NCI-H460 (cell line): ENCODE measurements around the gene C16orf95. TPM values are rescaled to one million over a fixed set of nuclear protein-coding genes. Genes with fewer than 3 reads are reported as not detected.

Source experiments
- DNase-seq: peaks from one replicate; pipeline ENCODE4 v3.0.0-alpha.2; 2016; ENCODE audit warnings: low read depth; ENCODE audit errors: extremely low read depth
- total RNA-seq: library from RNA; depleted of rRNA; stranded (reverse); fragments of >200 nt; shearing (Covaris generic); gene quantifications from 2 replicates; pipeline ENCODE4 v1.2.3, GENCODE V29; 2014

C16orf95 gene
- total RNA-seq, 1 experiment from 2014 or later: 2.8 TPM

DNA sequence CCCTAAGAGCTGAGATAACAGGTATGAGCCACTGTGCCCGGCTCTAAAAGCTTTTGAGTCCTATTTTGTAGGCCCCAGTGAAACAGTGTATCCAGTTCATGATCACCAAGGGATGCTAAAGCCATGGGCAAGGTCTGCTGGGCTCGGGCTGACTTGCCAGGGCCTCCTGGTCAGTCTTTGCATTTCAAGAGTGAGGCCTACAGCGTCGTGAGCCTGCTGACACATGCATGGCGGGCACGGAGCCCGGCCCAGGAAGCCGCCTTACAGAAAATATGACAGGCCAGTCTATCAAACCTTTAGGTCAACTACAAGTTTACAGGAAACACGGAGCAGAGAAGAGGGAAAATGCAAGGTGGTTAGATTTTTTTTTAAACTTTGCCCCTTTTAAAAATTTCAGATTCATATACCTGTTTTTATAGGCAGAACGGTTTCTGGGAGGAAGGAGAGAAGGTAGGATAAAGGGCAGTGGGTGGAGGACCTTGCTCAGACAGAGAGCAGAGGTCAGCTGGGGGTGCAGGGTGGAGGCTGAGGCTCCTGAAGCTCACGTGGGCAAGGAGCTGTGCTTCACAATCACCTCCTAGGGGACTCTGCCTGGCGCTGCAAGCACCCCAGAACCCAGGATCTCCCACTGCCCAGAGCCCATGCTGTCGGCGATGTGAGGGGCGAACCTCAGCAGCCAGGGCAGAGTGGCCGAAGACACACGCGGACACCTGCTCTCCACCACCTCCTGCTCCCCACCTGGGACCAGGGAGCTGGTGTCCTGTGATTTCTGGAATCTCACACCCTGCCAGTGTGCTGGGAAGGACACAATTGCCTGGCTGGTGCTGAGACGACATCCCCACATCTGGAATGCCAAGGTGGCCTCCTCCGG is 21.3 kb downstream of the C16orf95 start:
- no peak for DNase-seq

GRCh38 chr16:87295259-87295658 is 21.9 kb downstream of the C16orf95 start:
- no peak for DNase-seq

DNA sequence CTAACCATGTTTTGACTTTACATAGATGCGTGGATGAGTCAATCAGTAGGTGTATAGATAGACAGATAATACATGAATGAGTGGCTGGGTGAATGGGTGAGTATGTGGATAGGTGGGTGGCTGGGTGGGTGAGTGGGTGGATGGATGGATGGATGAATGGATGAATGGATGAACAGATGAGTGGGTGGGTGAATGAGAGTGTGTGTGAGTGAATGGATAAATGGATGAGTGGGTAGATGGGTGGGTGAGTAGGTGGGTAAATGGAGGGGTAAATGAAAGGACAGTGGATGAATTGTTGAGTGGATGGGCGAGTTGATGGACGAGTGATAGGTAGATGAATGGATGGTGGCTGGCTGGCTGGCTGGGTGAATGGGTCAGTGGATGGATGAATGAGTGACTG is 23.2 kb downstream of the C16orf95 start:
- DNase-seq: no peak

DNA sequence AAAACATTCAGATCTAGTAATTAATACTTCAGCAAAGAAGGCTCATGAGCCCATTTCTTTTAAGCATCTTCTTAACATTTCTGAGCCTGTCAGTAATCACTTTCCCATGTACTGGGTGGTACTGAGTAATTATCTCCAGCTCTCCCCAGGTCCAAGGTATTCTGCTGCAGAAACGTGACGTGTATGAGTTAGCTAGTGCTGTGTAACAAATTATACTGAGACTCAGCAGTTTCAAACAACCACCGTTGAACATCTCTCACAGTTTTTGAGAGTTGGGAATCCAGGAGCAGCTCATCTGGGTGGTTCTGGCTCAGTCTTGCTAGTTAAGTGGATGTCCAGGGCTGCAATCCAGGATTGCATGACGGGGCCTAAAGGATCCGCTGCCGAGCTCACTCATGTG is 25.2 kb downstream of the C16orf95 start:
- no peak for DNase-seq

GRCh38 chr16:87288753-87289362 is 28.3 kb downstream of the C16orf95 start:
- DNase-seq: no peak

DNA sequence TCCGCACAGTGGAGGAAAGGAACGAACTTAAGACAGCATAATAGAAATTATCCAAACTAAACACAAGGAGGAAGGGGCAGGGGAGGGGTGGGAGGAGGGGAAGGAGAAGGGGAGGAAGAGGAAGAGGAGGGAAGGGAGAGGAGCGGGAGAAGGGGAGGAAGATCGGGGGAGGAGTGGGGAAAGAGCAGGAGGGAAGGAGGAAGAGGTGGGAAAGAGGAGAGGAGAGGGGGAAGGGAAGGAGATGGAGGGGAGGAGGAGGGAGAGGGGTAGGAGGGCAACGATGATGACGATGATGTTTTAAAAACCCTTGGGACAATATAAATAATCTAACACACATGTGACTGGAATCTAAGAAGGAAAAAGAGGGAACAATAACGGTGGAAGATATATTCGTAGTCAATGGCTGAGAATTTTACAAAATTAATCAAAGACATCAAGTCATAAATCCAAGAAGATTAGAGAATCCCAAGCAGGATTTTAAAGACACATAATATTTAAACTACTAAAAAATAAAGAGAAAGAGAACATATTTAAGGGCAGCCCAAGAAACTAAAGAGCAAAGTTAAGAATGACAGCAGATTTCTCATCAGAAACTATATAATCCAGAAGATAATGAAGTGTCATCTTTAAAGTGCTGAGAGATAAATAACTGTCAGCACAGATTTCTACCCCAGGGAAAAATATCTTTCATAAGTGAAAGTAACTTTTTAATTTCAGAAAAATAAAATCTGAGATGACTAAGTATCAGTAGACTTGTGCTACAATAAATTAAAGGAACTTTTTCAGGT is 30.2 kb downstream of the C16orf95 start:
- no peak for DNase-seq

GRCh38 chr16:87284183-87284582 is 33.0 kb downstream of the C16orf95 start:
- DNase-seq: no peak

GRCh38 chr16:87279094-87279658 is 38.0 kb downstream of the C16orf95 start:
- no peak for DNase-seq

GRCh38 chr16:87278191-87279093 is 38.8 kb downstream of the C16orf95 start:
- DNase-seq: peak; percentile 65

- no peak for DNase-seq
Observed at GRCh38 chr16:87276924-87277323, 40.3 kb downstream of the C16orf95 start.

GRCh38 chr16:87276091-87276701 is 41.0 kb downstream of the C16orf95 start:
- no peak for DNase-seq

GRCh38 chr16:87274794-87275193 is 42.4 kb downstream of the C16orf95 start:
- DNase-seq: no peak

- DNase-seq: no peak
Observed at GRCh38 chr16:87273471-87274030, 43.6 kb downstream of the C16orf95 start.

GRCh38 chr16:87271256-87271655 is 45.9 kb downstream of the C16orf95 start:
- no peak for DNase-seq

DNA sequence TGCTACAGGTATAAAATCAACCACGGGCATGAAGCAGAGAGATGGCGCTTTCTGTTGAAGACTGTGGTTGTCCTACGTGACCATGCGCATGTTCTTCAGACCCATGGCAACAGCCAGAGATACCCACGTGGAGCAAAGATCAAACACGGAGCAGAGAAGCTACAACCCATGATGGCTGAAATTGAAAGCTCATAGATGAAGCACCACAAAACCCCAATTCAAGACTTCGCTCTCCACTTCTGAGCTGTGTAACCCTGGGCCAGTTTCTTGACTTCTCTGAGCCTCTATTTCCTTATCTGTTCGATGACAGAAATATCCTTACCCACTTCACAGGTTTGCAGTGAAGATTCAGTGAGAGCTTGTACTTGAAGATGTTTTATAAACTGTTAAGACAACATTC is 49.6 kb downstream of the C16orf95 start:
- DNase-seq: no peak

- no peak for DNase-seq
Observed at GRCh38 chr16:87266846-87267245, 50.3 kb downstream of the C16orf95 start.

- DNase-seq: no peak
Observed at GRCh38 chr16:87265261-87265660, 51.9 kb downstream of the C16orf95 start.

DNA sequence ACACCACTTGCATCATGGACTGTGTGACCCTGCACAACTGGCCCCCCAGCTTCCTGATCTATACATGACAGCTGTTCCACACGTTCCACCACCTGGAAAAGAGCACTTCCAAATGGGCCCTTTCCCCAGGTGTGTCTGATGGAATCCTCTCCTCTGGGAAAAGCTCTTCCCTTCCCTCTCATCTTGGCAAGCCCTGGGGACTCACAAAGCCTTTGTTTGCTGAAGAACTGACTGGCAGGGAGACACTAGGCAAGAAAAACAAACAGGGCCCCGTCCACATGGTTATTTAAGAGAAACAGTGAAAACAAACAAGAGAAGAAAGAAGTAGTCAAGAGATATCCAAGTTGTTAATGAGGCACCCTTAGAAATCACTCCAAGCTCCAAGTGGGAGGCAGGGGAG is 52.6 kb downstream of the C16orf95 start:
- no peak for DNase-seq

- DNase-seq: no peak
Observed at GRCh38 chr16:87263418-87264052, 53.7 kb downstream of the C16orf95 start.
